Fibroblast of gingiva (primary cell): ENCODE measurements around the gene CBFA2T3.

ENCODE experiments used
- DNase-seq: peaks from one replicate; pipeline ENCODE4 v3.0.0-alpha.2; 2011; ENCODE audit warnings: low read depth

CBFA2T3 gene

GRCh38 chr16:88857728-88858339 is 119.2 kb downstream of the CBFA2T3 start:
- peak; percentile 70 for DNase-seq

GRCh38 chr16:88856828-88857727 is 119.9 kb downstream of the CBFA2T3 start, which contains the start of the genes GALNS and TRAPPC2L:
GALNS (minus strand) TSS chr16:88856947; CDS start chr16:88856877, 70 bp downstream.
TRAPPC2L (plus strand) TSS chr16:88857127; CDS start chr16:88857151, 24 bp downstream.
- DNase-seq = peak; percentile 91

GRCh38 chr16:88856122-88856827 is 120.7 kb downstream of the CBFA2T3 start:
- DNase-seq = no peak

- no peak for DNase-seq
Observed at GRCh38 chr16:88855736-88856121, 121.3 kb downstream of the CBFA2T3 start.

GRCh38 chr16:88855176-88855575 is 121.8 kb downstream of the CBFA2T3 start:
- DNase-seq = no peak

- DNase-seq = no peak
Observed at GRCh38 chr16:88854306-88855111, 122.5 kb downstream of the CBFA2T3 start.

- no peak for DNase-seq
Observed at GRCh38 chr16:88853325-88853941, 123.6 kb downstream of the CBFA2T3 start.

GRCh38 chr16:88851616-88852015 is 125.4 kb downstream of the CBFA2T3 start:
- no peak for DNase-seq

- no peak for DNase-seq
Observed at GRCh38 chr16:88850531-88851199, 126.3 kb downstream of the CBFA2T3 start.

- no peak for DNase-seq
Observed at GRCh38 chr16:88848557-88848956, 128.4 kb downstream of the CBFA2T3 start.

GRCh38 chr16:88847654-88848053 is 129.4 kb downstream of the CBFA2T3 start:
- DNase-seq = no peak

GRCh38 chr16:88846088-88846487 is 130.9 kb downstream of the CBFA2T3 start:
- DNase-seq = no peak

- no peak for DNase-seq
Observed at GRCh38 chr16:88844419-88845036, 132.5 kb downstream of the CBFA2T3 start.

GRCh38 chr16:88843256-88843655 is 133.8 kb downstream of the CBFA2T3 start:
- no peak for DNase-seq

- DNase-seq = no peak
Observed at GRCh38 chr16:88842806-88843205, 134.2 kb downstream of the CBFA2T3 start.

GRCh38 chr16:88842308-88842756 is 134.7 kb downstream of the CBFA2T3 start:
- DNase-seq = no peak

- DNase-seq = no peak
Observed at GRCh38 chr16:88841521-88842307, 135.3 kb downstream of the CBFA2T3 start.

GRCh38 chr16:88840600-88841215 is 136.3 kb downstream of the CBFA2T3 start:
- DNase-seq = no peak
